Subcutaneous abdominal adipose tissue (tissue), 5 donors: ENCODE results near the gene SCO2.

Experiments
- H3K27ac ChIP-seq: one replicate; pipeline ENCODE4 v1.7.0; 2013; ENCODE audit warnings: low read depth, mild to moderate bottlenecking, inconsistent platforms, low read length, moderate library complexity
- H3K27me3 ChIP-seq, 5 donors: one replicate each; pipeline ENCODE4 v1.7.0; 2013; ENCODE audit warnings: low read length in 5 of 5, inconsistent platforms in 1 of 5; ENCODE audit not compliant: control insufficient read depth in 5 of 5, insufficient read depth in 4 of 5
- H3K36me3 ChIP-seq, 5 donors: one replicate each; pipeline ENCODE4 v1.7.0; 2013; ENCODE audit warnings: low read length in 5 of 5; ENCODE audit not compliant: control insufficient read depth in 5 of 5, insufficient read depth in 5 of 5
- H3K4me1 ChIP-seq, 5 donors: one replicate each; pipeline ENCODE4 v1.7.0; 2013; ENCODE audit warnings: low read length in 5 of 5, mild to moderate bottlenecking in 3 of 5, moderate library complexity in 1 of 5; ENCODE audit not compliant: control insufficient read depth in 5 of 5, insufficient read depth in 5 of 5
- H3K4me3 ChIP-seq, 5 donors: one replicate each; pipeline ENCODE4 v1.7.0; 2013; ENCODE audit warnings: low read length in 5 of 5, low read depth in 1 of 5
- H3K9ac ChIP-seq, 5 donors: one replicate each; pipeline ENCODE4 v1.7.0; 2013; ENCODE audit warnings: low read length in 5 of 5, mild to moderate bottlenecking in 4 of 5, moderate library complexity in 3 of 5
- H3K9me3 ChIP-seq, 5 donors: one replicate each; pipeline ENCODE4 v1.7.0; 2013; ENCODE audit warnings: low read length in 5 of 5; ENCODE audit not compliant: control insufficient read depth in 5 of 5
- donor health status: healthy.
- donor health status: healthy.
- donor health status: healthy.
- donor health status: healthy.
- donor health status: healthy.

Gene SCO2

GRCh38 chr22:50550395-50550794, 25.0 kb upstream of the SCO2 start:
- no peak overlapping the region for H3K9ac ChIP-seq
- H3K4me1 ChIP-seq: peaks cover 0 to 21% (median 11%) of the 10 kb centered on the region in 5 donors
- H3K36me3 ChIP-seq: no peaks in the 10 kb centered on the region
- H3K4me3 ChIP-seq: no peak overlapping the region
- no peak overlapping the region for H3K27ac ChIP-seq
- no peaks in the 10 kb centered on the region for H3K9me3 ChIP-seq
- H3K27me3 ChIP-seq: peaks cover 14 to 25% (median 24%) of the 10 kb centered on the region in 5 donors

DNA sequence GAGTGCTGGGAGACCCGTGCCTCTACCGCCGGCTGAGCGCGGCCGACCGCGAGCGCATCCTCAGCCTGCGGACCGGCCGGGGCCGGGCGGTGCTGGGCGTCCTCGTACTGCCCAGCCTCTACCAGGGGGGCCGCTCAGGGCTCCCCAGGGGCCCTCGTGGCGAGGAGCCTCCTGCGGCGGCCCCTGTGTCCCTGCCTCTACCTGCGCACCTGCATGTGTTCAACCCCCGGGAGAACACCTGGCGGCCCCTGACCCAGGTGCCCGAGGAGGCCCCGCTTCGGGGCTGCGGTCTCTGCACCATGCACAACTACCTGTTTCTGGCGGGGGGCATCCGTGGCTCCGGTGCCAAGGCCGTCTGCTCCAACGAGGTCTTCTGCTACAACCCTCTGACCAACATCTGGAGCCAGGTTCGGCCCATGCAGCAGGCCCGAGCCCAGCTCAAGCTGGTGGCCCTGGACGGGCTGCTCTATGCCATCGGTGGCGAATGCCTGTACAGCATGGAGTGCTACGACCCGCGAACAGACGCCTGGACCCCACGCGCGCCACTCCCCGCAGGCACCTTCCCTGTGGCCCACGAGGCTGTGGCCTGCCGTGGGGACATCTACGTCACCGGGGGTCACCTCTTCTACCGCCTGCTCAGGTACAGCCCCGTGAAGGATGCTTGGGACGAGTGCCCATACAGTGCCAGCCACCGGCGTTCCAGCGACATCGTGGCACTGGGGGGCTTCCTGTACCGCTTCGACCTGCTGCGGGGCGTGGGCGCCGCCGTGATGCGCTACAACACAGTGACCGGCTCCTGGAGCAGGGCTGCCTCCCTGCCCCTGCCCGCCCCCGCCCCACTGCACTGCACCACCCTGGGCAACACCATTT, 23.8 kb upstream of the SCO2 start:
- H3K27me3 ChIP-seq: peaks cover 14 to 27% (median 24%) of the 10 kb centered on the region in 5 donors
- no peak overlapping the region for H3K27ac ChIP-seq
- H3K4me3 ChIP-seq: peak overlapping the region in 3 of 5 donors; percentile 31 to 54 (median 48)
- peak overlapping the region in 1 of 5 donors; percentile 20 for H3K9ac ChIP-seq
- H3K9me3 ChIP-seq: no peaks in the 10 kb centered on the region
- H3K36me3 ChIP-seq: no peaks in the 10 kb centered on the region
- H3K4me1 ChIP-seq: peaks cover 0 to 29% (median 17%) of the 10 kb centered on the region in 5 donors

- Histone ChIP-seq H3K4me3 (peak overlapping the region in 3 of 5 donors; percentile 31 to 54 (median 48)), H3K9me3 (no peaks in the 10 kb centered on the region), H3K27me3 (peaks cover 14 to 27% (median 24%) of the 10 kb centered on the region in 5 donors), H3K9ac (peak overlapping the region in 2 of 5 donors; percentile 17 to 20), H3K4me1 (peaks cover 0 to 34% (median 21%) of the 10 kb centered on the region in 5 donors), H3K36me3 (no peaks in the 10 kb centered on the region), H3K27ac (no peak overlapping the region)
These were observed 22.9 kb upstream of the SCO2 start for GRCh38 chr22:50548040-50548920.

- Histone ChIP-seq H3K4me3 (no peak overlapping the region), H3K9me3 (no peaks in the 10 kb centered on the region), H3K27me3 (peaks cover 14 to 27% (median 24%) of the 10 kb centered on the region in 5 donors), H3K4me1 (peaks cover 3 to 34% (median 21%) of the 10 kb centered on the region in 5 donors), H3K36me3 (no peaks in the 10 kb centered on the region), H3K27ac (no peak overlapping the region), H3K9ac (no peak overlapping the region)
These were observed 22.0 kb upstream of the SCO2 start for GRCh38 chr22:50547263-50547985.

- Histone ChIP-seq H3K27ac (no peak overlapping the region), H3K27me3 (peaks cover 14 to 27% (median 24%) of the 10 kb centered on the region in 5 donors), H3K9me3 (no peaks in the 10 kb centered on the region), H3K4me3 (no peak overlapping the region), H3K36me3 (no peaks in the 10 kb centered on the region), H3K9ac (no peak overlapping the region), H3K4me1 (peaks cover 4 to 34% (median 21%) of the 10 kb centered on the region in 5 donors)
These were observed 21.2 kb upstream of the SCO2 start for GRCh38 chr22:50546326-50547262.

- no peaks in the 10 kb centered on the region for H3K9me3 ChIP-seq
- no peak within 1 kb of the TSS for H3K27ac ChIP-seq
- H3K27me3 ChIP-seq: peaks cover 14 to 27% (median 24%) of the 10 kb centered on the region in 5 donors
- no peaks in the 10 kb centered on the region for H3K36me3 ChIP-seq
- no peak within 1 kb of the TSS for H3K4me3 ChIP-seq
- H3K4me1 ChIP-seq: peaks cover 4 to 38% (median 24%) of the 10 kb centered on the region in 5 donors
- H3K9ac ChIP-seq: peak within 1 kb of the TSS in 2 of 5 donors; percentile 24 to 28
These were observed 20.3 kb upstream of the SCO2 start, which contains the start of gene KLHDC7B for GRCh38 chr22:50545522-50546325. Gene KLHDC7B (plus strand): TSS chr22:50545899. CDS start chr22:50546244, 345 bp downstream.

GRCh38 chr22:50544746-50545253, 19.4 kb upstream of the SCO2 start:
- H3K4me1 ChIP-seq: peaks cover 4 to 40% (median 28%) of the 10 kb centered on the region in 5 donors
- H3K9me3 ChIP-seq: no peaks in the 10 kb centered on the region
- H3K27me3 ChIP-seq: peaks cover 14 to 27% (median 24%) of the 10 kb centered on the region in 5 donors
- H3K4me3 ChIP-seq: peak overlapping the region in 1 of 5 donors; percentile 50
- H3K27ac ChIP-seq: no peak overlapping the region
- H3K36me3 ChIP-seq: no peaks in the 10 kb centered on the region
- H3K9ac ChIP-seq: peak overlapping the region in 2 of 5 donors; percentile 24 to 28

- Histone ChIP-seq H3K27me3 (peaks cover 13 to 29% (median 22%) of the 10 kb centered on the region in 5 donors), H3K4me3 (peak overlapping the region in 4 of 5 donors; percentile 25 to 50 (median 34)), H3K27ac (no peak overlapping the region), H3K9ac (peak overlapping the region in 3 of 5 donors; percentile 26 to 41 (median 28)), H3K9me3 (no peaks in the 10 kb centered on the region), H3K36me3 (no peaks in the 10 kb centered on the region), H3K4me1 (peaks cover 9 to 42% (median 31%) of the 10 kb centered on the region in 5 donors)
These were observed 18.8 kb upstream of the SCO2 start for GRCh38 chr22:50544078-50544745.
